KMS-11 (cell line): ENCODE results near the gene TNKS2.

ENCODE experiments used
- H2AFZ ChIP-seq: fragments of 200-600 bp; sonication (generic); 2 replicates; pipeline ENCODE4 v1.6.1; 2016; ENCODE audit warnings: antibody characterized with exemption, mixed run types, low read depth
- H3K27ac ChIP-seq: fragments of 200-600 bp; sonication (generic); 2 replicates; pipeline ENCODE4 v1.6.1; 2016; ENCODE audit warnings: mild to moderate bottlenecking, mixed run types
- H3K27me3 ChIP-seq: fragments of 200-600 bp; sonication (generic); 2 replicates; pipeline ENCODE4 v1.6.1; 2017; ENCODE audit warnings: mild to moderate bottlenecking, low read depth, mixed run types, moderate library complexity; ENCODE audit not compliant: insufficient read depth
- H3K36me3 ChIP-seq: fragments of 200-600 bp; sonication (generic); 2 replicates; pipeline ENCODE4 v1.6.1; 2017; ENCODE audit warnings: mild to moderate bottlenecking, mixed run types; ENCODE audit not compliant: insufficient read depth
- H3K4me1 ChIP-seq: fragments of 200-600 bp; sonication (generic); 2 replicates; pipeline ENCODE4 v1.6.1; 2016; ENCODE audit warnings: mild to moderate bottlenecking, low read depth, mixed run types; ENCODE audit not compliant: poor library complexity, severe bottlenecking
- H3K4me2 ChIP-seq: fragments of 200-600 bp; sonication (generic); 2 replicates; pipeline ENCODE4 v1.7.0; 2016; ENCODE audit warnings: mild to moderate bottlenecking, mixed run types
- H3K4me3 ChIP-seq: fragments of 200-600 bp; sonication (generic); IDR thresholded peaks from 2 replicates; pipeline ENCODE4 v1.6.1; 2017; ENCODE audit warnings: low read depth, low read length, mixed read lengths; ENCODE audit not compliant: insufficient read depth
- H3K79me2 ChIP-seq: fragments of 200-600 bp; sonication (generic); 2 replicates; pipeline ENCODE4 v1.6.1; 2016; ENCODE audit warnings: low read depth, mixed run types; ENCODE audit not compliant: insufficient read depth
- H3K9ac ChIP-seq: fragments of 200-600 bp; sonication (generic); 2 replicates; pipeline ENCODE4 v1.6.1; 2016; ENCODE audit warnings: mild to moderate bottlenecking, mixed run types
- H4K20me1 ChIP-seq: fragments of 200-600 bp; sonication (generic); 2 replicates; pipeline ENCODE4 v1.6.1; 2016; ENCODE audit warnings: mild to moderate bottlenecking, mixed run types; ENCODE audit not compliant: insufficient read depth
- TF ChIP-seq, protein P1 (sequence below): fragments of 200-600 bp; sonication (generic); conservative IDR thresholded peaks from 2 replicates; pipeline ENCODE4 v1.6.1; 2017; ENCODE audit warnings: low read depth, mild to moderate bottlenecking, antibody characterized with exemption, low read length, moderate library complexity, mixed read lengths

TNKS2 gene

DNA sequence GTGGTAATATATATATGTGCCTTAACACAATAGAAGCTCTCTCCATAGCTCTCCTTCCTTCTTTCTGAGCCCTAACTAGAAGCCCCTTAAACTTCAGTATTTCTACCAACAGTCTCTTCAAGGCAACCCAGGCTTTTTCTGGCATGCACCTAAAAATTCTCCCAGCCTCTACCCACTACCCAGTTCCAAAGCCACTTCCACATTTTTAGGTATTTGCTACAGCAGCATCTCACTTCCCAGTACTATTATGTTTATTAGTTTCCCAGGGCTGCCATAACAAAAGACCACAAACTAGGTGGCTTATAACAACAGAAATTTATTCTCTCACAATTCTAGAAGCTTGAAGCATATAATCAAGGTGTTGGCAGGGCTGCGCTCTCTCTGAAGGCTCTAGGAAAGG lies 15.7 kb upstream of the TNKS2 start:
- H3K27ac ChIP-seq: no peak overlapping the region
- TF ChIP-seq, protein P1, sequence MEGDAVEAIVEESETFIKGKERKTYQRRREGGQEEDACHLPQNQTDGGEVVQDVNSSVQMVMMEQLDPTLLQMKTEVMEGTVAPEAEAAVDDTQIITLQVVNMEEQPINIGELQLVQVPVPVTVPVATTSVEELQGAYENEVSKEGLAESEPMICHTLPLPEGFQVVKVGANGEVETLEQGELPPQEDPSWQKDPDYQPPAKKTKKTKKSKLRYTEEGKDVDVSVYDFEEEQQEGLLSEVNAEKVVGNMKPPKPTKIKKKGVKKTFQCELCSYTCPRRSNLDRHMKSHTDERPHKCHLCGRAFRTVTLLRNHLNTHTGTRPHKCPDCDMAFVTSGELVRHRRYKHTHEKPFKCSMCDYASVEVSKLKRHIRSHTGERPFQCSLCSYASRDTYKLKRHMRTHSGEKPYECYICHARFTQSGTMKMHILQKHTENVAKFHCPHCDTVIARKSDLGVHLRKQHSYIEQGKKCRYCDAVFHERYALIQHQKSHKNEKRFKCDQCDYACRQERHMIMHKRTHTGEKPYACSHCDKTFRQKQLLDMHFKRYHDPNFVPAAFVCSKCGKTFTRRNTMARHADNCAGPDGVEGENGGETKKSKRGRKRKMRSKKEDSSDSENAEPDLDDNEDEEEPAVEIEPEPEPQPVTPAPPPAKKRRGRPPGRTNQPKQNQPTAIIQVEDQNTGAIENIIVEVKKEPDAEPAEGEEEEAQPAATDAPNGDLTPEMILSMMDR: no peak
- no peaks in the 10 kb centered on the region for H3K27me3 ChIP-seq
- no peak overlapping the region for H3K9ac ChIP-seq
- H3K4me2 ChIP-seq: no peak overlapping the region
- H3K79me2 ChIP-seq: no peaks in the 10 kb centered on the region
- H3K4me1 ChIP-seq: no peaks in the 10 kb centered on the region
- no peaks in the 10 kb centered on the region for H3K36me3 ChIP-seq
- H4K20me1 ChIP-seq: no peaks in the 10 kb centered on the region
- no peak overlapping the region for H2AFZ ChIP-seq
- no peak overlapping the region for H3K4me3 ChIP-seq

DNA sequence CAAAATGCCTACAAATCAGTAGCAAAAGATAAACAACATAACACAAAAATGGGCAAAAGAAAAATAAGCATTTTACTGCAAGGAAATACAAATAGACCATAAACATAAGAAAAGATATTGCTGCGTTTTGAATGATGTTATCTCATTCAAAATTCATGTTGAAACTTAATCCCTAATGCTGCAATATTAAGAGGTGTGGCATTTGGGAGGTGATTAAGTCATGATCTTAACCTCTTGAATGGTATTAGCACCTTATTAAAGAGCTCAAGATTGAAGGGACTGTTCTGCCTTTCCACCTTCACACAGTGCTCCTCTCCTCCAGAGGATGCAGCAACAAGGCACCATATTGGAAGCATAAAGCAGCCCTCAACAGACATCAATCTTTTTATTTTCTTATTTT lies 12.4 kb upstream of the TNKS2 start:
- Histone ChIP-seq H3K4me1 (no peaks in the 10 kb centered on the region), H2AFZ (no peak overlapping the region), H3K79me2 (no peaks in the 10 kb centered on the region), H3K36me3 (no peaks in the 10 kb centered on the region), H3K27ac (no peak overlapping the region), H3K27me3 (no peaks in the 10 kb centered on the region), H4K20me1 (no peaks in the 10 kb centered on the region), H3K4me3 (no peak overlapping the region), H3K4me2 (no peak overlapping the region), H3K9ac (no peak overlapping the region)
- TF ChIP-seq, protein P1: no peak

DNA sequence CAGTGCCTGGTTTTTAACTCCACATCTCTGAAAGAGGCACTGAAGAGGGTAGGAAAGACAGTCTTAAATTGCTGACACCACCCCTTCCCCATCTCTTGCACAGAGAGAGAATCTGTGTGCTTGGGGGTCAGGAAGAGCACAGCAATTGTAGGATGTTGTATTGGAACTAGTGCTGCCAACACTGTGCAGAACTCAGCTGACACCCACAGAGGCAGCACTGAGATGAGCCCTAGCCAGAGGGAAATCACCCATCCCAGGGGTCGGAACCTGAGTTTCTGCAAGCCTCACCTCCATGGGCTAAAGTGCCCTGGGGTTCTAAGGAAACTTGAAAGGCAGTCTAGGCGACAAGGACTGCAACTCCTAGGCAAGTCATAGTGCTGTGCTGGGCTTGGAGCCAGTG lies 11.0 kb upstream of the TNKS2 start:
- no peaks in the 10 kb centered on the region for H4K20me1 ChIP-seq
- H3K4me3 ChIP-seq: no peak overlapping the region
- H2AFZ ChIP-seq: no peak overlapping the region
- H3K4me1 ChIP-seq: no peaks in the 10 kb centered on the region
- TF ChIP-seq, protein P1: no peak
- H3K27ac ChIP-seq: no peak overlapping the region
- no peak overlapping the region for H3K4me2 ChIP-seq
- H3K9ac ChIP-seq: no peak overlapping the region
- no peaks in the 10 kb centered on the region for H3K79me2 ChIP-seq
- H3K27me3 ChIP-seq: no peaks in the 10 kb centered on the region
- H3K36me3 ChIP-seq: no peaks in the 10 kb centered on the region

DNA sequence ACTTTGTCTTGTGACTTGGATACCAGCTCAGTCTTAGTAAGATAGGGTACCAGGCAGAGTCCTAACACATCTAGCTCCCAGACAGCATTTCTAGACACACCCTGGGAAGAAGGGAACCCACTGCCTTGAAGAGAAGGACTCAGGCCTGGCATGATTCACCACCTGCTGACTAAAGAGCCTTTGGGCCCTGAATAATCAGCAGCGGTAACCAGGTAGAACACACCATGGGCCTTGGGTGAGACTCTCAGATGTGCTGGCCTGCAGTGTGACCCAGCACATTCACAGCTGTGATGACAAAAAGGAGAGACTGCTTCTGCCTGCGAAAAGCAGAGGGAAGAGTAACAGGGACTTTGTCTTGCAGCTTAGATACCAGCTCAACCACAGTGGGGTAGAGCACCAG lies 10.4 kb upstream of the TNKS2 start:
- Histone ChIP-seq H3K9ac (no peak overlapping the region), H3K4me1 (no peaks in the 10 kb centered on the region), H2AFZ (no peak overlapping the region), H3K4me2 (no peak overlapping the region), H3K36me3 (no peaks in the 10 kb centered on the region), H3K4me3 (no peak overlapping the region), H3K27ac (no peak overlapping the region), H3K27me3 (no peaks in the 10 kb centered on the region), H3K79me2 (no peaks in the 10 kb centered on the region), H4K20me1 (no peaks in the 10 kb centered on the region)
- TF ChIP-seq, protein P1: no peak

DNA sequence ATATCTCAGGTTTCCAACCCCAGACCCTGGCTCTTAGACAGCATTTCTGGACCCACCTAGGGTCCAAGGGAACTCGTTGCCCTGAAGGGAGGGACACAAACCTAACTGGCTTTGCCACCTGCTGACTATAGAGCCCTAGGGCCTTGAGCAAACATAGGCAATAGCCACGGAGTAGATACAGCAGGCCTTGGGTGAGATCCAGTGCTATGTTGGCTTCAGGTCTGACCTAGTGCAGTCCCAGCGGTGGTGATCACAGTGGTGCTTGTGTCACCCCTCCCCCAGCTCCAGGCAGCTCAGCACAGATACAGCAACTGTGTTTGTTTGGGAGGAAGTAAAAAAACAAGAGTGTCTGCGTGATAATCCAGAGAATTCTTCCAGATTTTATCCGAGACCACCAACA lies 9.7 kb upstream of the TNKS2 start:
- TF ChIP-seq, protein P1: no peak
- H3K4me3 ChIP-seq: no peak overlapping the region
- no peak overlapping the region for H3K4me2 ChIP-seq
- H3K27ac ChIP-seq: no peak overlapping the region
- H3K36me3 ChIP-seq: no peaks in the 10 kb centered on the region
- no peak overlapping the region for H2AFZ ChIP-seq
- H3K4me1 ChIP-seq: no peaks in the 10 kb centered on the region
- H3K9ac ChIP-seq: no peak overlapping the region
- H3K27me3 ChIP-seq: no peaks in the 10 kb centered on the region
- H4K20me1 ChIP-seq: no peaks in the 10 kb centered on the region
- no peaks in the 10 kb centered on the region for H3K79me2 ChIP-seq
